Measurements from ENCODE around the gene CLCN6.

Gene CLCN6

GRCh38 chr1:11790880-11791715 is 14.9 kb upstream of the CLCN6 start:
- DNase-seq (ENCODE audit: extremely low read depth, low read depth), result peak; percentile 94
- no peak for TF ChIP-seq CTCF (IDR thresholded peaks at IDR 0.05; ENCODE audit: low read depth, low read length)

GRCh38 chr1:11792106-11792505 is 13.9 kb upstream of the CLCN6 start:
- TF ChIP-seq CTCF (IDR thresholded peaks at IDR 0.05; ENCODE audit: low read depth, low read length), result no peak
- no peak for DNase-seq (ENCODE audit: extremely low read depth, low read depth)

- DNase-seq (ENCODE audit: extremely low read depth, low read depth), result no peak
- no peak for TF ChIP-seq CTCF (IDR thresholded peaks at IDR 0.05; ENCODE audit: low read depth, low read length)
Observed at GRCh38 chr1:11793819-11794218, 12.2 kb upstream of the CLCN6 start.

GRCh38 chr1:11794446-11795237 is 11.3 kb upstream of the CLCN6 start:
- no peak for TF ChIP-seq CTCF (IDR thresholded peaks at IDR 0.05; ENCODE audit: low read depth, low read length)
- no peak for DNase-seq (ENCODE audit: extremely low read depth, low read depth)

- no peak for TF ChIP-seq CTCF (IDR thresholded peaks at IDR 0.05; ENCODE audit: low read depth, low read length)
- no peak for DNase-seq (ENCODE audit: extremely low read depth, low read depth)
Observed at GRCh38 chr1:11795238-11795890, 10.6 kb upstream of the CLCN6 start.

- TF ChIP-seq CTCF (IDR thresholded peaks at IDR 0.05; ENCODE audit: low read depth, low read length), result no peak
- no peak for DNase-seq (ENCODE audit: extremely low read depth, low read depth)
Observed at GRCh38 chr1:11796036-11796828, 9.8 kb upstream of the CLCN6 start.
